GM13977 (cell line): ENCODE measurements around the gene EHD4.
A peak's percentile ranks its signal among the peaks of the same experiment; 100 is the strongest.

ENCODE experiments used
- DNase-seq: peaks from one replicate; pipeline ENCODE4 v3.0.0; 2012; ENCODE audit warnings: low spot score
- CTCF ChIP-seq: IDR thresholded peaks from 2 replicates; pipeline ENCODE4 v1.5.1; 2012; ENCODE audit warnings: mild to moderate bottlenecking, control low read depth; ENCODE audit not compliant: insufficient read depth; ENCODE audit errors: extremely low read depth, missing control alignments
- in situ Hi-C: fragments of 300-500 bp; cut with MboI; formaldehyde crosslinking; loops from one replicate; pipeline ENCODE4 v1.12.0; 2022; ENCODE audit warnings: low sequenced_read_pairs, low pct_unique_long_range_greater_than_20kb, mixed read lengths, inconsistent platforms; ENCODE audit not compliant: unreplicated experiment

The EHD4 gene

DNA sequence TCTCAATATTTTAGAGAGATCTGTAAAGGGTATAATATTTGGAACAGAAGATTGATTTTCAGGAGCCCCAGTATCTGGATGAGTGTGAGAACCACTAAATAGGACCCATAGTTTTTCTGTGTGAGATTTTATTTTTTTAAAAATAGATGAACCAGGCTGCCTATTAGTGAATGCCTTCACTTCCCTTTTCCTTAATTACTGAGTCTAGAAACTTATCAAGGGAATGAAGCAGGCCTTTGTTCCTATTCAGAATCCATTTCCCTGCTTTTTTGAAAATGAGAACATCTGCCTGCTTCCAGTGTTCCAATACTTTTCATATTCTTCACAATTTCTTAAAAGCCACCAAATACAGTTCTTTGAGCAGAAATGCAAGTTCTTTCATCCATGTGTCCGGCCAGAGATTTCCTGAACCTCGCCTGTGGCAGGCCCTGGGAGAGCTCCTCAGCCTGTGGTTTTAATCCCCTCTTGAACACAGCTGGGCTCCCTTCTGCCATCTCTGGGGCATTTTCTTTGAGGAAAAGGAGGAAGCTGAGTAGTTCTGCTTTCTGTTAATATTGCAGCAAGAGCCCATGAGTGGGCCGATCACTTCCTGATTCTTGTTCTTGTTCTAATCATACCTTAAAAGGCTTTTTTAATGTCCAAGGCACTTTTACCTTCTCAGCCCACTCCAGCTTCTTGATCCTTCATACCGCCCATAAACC is 4.7 kb downstream of the EHD4 start:
- in situ Hi-C loops, result no loop called here
- peak; percentile 69 for DNase-seq
- no peak for TF ChIP-seq CTCF

DNA sequence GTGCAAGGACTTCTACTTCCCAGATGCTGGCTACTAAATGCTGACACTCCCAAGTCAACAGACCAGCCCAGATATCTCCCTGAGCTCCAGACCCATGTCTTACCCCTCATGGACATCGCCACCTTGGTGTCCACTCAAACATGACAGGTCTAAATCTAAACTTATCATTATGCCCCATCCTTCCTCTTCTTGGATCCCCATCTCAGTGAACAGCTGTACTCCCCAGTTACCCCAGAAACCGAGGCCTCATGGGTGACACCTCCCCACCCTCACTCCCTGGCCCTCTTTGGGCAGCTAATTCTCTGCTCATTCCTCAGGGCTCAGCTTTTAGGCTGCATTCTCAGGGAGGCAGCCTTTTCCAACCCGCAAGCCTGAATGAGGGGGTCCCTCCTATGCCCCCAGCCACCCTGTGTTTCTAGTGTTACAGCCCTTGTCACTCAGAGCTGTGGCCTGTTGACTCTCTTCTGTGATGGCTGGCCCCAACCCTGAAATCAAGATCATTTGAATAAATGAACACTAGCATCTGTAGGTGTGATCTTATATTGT is 5.4 kb downstream of the EHD4 start:
- in situ Hi-C loops, result no loop called here
- no peak for TF ChIP-seq CTCF

DNA sequence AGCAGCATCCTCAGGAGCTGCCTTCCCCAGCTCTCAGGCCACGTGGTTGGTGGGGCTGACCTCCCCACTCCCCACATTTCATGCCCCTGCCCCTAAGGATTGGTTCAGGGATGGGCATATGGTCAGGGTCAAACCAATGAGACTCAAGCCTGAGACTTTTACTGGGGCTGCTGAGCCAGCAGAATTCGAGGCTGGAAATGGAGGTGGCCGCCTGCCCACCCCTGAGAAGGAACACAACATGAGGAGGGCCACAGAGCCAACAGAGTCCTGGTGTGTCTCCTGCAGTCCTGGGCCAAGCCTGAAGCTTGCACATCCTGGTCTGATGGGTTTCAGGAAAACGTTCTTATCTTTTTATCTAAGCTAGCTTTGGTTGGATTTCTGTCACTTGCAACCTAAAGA is 5.9 kb downstream of the EHD4 start:
- TF ChIP-seq CTCF, result no peak
- no peak for DNase-seq
- in situ Hi-C loops, result no loop called here

More for the DNA sequence above, 5.4 kb downstream of the EHD4 start:
- DNase-seq, result no peak

GRCh38 chr15:41965441-41966413 is 6.6 kb downstream of the EHD4 start:
- no peak for TF ChIP-seq CTCF
- DNase-seq, result no peak
- in situ Hi-C loops, result no loop called here

GRCh38 chr15:41961595-41962202 is 10.7 kb downstream of the EHD4 start:
- TF ChIP-seq CTCF, result no peak
- in situ Hi-C loops, result no loop called here
- DNase-seq, result no peak

- in situ Hi-C loops, result no loop called here
- DNase-seq, result no peak
- no peak for TF ChIP-seq CTCF
Measured at GRCh38 chr15:41961001-41961518, 11.3 kb downstream of the EHD4 start.
